Kidney glomerular epithelial cell (primary cell): Measurements from ENCODE around the gene GJD4.

Source experiments
- DNase-seq: peaks from one replicate; lab custom pipeline; 2025; lab: John Stamatoyannopoulos, UW

Gene GJD4, protein sequence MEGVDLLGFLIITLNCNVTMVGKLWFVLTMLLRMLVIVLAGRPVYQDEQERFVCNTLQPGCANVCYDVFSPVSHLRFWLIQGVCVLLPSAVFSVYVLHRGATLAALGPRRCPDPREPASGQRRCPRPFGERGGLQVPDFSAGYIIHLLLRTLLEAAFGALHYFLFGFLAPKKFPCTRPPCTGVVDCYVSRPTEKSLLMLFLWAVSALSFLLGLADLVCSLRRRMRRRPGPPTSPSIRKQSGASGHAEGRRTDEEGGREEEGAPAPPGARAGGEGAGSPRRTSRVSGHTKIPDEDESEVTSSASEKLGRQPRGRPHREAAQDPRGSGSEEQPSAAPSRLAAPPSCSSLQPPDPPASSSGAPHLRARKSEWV

DNA sequence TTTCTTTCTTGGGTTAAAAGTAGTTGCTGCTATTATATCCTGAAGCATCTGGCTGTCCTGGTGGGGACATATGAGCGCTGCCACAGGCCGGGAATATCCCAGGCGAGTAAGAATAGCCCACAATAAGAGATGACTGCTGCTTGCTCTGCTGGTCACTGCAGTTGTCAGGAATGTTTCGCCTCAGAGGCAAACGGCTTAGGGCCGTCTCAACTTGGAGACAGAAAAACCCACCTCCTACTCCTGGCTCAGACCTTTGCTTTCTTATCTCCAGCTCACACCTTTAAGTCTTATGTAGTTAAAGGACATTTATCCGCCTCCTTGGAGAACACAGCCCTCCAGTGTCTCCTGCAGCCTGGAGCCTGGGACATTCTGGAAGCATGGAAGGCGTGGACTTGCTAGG, at the start of gene GJD4:
Gene GJD4, plus strand, starts transcription at position 151 of the 400 bp plus-strand sequence. Its CDS starts 227 bp downstream, at position 378.
- no peak for DNase-seq

DNA sequence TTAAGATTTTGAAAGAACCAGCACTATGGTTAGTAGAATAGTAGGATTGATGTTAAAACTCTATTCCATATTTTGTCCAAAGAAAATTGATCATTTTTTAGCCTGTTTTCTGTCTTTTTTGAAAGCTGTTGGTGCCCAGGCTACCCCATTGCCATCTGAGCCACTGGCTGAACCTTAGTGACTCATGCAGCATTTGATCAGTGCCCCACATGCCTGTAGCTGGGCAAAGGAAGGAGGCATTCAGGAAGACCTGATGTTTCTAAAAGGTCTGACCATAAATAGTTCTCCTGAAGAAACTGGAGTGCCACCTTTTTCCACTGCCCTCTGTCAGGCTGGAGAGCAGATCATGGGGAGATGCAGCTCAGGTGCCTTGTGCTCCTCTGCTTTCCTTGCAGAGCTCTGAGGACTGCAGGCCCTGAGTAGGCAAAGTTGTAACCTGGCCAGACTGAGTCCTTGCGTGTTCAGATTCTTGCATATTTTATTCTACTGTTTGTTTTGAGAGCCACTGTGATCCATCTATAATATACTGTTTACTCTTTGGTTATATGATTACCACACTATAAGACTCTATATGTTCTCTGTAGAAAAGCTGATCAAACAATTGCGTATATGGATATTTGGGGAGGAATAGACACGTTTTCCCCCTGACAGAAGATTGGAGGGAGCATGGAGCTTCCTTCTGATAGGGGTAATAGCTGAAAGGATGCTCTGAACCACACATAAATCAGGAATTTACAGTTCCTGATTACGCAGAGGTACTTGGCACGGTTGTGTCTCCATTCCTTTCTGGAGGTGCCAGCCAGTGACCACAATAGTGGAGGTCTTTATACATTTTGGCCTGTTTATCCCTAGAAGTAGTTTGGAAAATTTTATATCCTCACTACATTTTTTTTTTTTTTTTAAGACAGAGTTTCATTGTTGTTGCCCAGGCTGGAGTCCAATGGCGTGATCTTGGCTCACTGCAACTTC, 48.9 kb upstream of the GJD4 start:
- no peak for DNase-seq

DNA sequence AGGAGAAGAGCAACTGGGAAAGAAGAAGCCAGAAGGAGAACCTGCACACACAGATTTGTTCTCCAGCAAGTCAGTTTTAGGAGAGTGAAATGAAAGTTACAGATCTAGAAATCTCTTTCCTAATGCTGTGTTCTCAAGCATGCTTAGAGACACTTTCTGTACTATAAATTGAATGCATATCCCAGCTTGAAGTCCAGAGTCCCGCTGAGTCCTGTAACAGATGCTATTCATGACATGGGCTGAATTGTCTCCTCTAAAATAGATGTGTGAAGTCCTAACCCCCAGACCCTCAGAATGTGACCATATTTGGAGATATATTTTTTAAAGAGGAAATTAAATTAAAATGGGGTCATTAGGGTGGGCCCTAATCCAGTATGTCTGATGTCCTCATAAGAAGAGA, 46.9 kb upstream of the GJD4 start:
- DNase-seq = no peak

DNA sequence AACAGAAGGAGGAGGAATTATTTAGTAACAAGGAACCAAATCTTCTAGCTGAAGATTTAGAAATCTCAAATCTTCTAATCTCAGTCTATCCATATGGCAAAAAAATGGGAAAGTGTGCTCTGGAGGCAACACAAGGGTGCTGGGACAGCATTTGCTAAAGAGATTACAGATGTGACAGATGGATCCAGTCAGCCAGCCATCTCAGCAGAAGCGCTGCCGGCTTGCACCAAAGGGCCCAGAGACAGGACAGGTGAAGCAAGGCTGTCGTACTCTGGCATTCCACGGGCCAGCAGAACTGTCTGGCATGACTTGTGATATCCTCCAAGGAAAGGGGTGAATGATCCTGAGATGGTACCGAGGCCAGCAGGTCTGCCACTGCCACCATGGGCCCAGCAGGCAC, 45.7 kb upstream of the GJD4 start:
- DNase-seq = no peak

DNA sequence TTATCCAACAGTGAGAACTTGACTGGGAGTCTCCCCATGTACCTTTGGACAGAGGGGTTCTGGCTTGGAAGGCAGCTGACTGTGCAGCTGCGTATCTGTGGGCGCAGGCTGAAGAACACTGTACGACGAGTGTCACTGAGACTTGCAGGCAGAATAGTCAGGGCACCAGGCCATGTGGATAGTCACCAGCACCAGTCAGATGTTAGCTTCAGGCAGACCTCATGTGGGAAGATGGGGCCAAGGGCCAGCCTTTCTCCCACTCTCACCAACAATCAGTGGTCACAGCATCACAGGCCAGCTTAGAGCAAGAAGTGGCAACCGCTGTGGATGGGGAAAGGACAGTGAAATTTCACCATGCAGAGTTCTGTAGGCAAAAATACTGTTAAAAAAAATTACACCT, 43.4 kb upstream of the GJD4 start:
- DNase-seq = no peak

DNA sequence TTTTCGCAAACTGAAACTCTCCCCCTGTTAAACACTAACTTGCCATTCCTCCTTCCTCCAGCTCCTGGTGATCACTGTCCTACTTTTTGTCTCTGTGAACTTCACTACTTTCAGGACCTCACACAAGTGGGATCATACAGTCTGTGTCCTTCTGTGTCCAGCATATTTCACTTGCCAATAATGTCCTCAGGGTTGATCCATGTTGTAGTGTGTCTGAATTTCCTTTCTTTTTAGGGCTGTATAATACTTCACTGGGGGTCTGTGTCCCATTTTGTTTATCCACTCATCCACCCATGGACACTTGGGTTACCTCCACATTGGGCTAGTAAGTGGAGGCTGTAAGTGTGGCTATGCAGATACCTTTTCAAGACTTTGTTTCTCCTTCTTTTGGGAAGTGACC, 42.7 kb upstream of the GJD4 start:
- no peak for DNase-seq

DNA sequence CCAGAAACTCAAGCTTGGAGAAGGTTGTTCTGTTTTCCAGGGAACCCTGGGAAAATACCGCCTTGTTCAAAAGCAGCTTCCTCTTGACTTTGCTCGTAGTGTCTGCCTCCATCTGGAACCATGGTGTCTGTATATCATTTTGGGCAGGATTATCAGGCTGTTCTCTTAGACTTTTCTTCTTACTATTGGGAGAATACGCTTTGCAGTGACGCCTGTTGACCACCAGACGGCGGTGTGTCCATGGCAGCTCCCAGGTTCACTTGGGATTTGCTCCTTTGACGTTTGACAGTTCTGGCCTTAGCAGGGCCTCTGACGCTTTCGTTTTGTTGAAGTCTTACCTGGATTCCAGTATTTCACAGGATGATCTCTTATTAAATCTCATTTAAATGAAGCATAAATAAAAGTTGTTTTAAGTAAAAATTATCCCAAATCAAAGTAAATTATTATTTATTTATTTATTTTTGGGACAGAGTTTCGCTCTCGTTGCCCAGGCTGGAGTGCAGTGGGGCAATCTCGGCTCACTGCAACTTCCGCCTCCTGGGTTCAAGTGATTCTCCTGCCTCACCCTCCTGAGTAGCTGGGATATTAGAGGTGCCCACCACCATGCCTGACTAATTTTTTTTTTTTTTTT, 41.8 kb upstream of the GJD4 start:
- DNase-seq = peak; percentile 77

DNA sequence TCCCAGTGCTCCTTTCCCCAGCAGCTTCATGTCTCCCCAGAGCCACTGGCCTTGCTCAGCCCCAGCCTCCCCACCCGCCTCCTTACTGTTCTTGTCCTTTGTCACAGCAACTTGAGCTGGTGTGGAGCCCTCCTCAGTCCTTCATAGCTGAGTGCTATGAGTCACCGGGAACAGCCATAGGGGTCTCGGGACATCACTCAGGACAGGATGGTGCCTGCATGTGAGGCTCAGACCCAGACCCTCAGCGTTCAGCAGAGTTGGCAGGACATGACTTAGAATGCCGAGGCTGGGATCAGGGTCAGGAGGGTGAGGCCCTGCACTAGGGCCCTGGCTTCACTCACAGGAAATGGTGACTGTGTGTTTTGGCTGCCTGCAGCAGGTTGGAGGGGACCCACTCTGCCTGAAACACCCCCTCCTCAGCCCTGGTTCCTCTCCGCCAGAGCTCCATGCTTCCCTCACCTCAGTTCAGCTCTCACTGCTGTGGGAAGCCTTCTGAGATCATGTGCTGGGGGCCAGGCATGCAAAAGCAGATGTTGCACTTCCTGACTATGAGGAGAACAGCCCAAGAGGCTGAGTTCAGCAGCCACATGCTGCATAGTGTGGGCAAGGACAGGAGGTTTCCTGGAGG, 40.7 kb upstream of the GJD4 start:
- DNase-seq = no peak

DNA sequence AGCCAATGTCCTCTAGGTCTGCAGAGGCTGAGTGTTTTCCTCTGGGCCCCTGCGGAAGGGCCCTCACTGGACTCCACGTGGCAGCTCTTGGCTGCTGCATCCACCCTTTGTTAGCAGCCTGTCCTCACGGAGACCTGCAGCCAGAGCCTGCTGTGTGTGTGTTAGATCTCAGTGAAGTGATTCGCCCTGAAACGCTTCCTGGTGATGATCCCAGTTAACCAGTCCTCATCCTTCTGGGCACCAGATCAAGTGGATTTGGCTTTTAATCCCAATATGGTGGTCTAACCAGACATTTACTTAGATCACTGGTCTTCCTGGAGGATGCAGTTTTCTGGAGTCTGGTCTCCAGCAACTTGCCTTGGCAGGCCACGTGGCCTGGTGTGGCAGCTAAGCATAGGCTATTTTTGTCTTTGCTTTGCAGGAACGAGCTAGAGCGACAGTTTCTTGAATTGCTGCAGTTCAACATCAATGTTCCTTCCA, 39.5 kb upstream of the GJD4 start:
- no peak for DNase-seq

DNA sequence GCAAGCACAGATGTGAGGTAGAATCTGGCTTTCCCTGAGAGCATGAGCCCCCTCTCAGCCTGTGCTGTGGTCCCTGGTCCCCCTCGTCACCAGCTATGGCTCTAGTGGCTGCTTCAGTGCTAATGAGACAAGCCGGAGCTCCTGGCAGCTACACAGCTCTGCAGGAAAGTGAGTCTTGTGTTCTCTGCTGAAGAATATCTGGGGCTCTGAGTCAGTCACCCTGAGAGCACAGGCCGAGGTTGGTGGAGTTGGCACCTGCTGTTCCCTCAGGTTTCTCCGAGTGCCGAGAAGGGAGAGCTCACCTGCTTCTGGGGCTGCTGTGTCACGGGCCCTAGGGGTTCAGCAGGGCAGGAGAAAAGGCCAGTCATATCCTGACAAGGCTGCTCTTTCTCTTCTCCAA, 37.2 kb upstream of the GJD4 start:
- no peak for DNase-seq

DNA sequence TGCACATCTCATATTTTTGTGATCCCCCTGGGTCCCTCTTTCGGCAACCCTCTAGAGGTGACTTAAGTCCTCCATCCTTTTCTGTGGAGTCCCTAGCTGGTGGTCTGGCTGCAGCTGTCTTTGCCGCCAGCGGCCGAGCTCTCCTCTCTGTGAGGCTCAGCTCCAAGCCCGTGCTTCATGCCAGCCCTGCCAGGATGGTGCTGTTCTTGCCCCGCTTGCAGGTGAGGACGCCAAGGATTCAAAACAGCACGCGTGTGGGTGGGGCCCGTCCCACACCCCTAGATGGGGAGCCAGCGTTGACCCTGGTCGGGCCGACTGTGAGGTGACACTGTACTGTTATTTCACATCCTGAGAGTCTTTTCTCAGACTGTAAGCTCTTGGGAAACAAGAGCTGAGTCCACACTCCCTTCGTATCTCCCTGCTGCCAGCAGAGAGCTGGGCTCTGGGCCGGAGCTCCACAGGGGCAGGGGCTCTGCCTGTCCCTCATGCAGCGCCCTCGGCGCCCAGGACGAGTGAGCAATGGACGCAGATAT, 36.6 kb upstream of the GJD4 start:
- DNase-seq = no peak

DNA sequence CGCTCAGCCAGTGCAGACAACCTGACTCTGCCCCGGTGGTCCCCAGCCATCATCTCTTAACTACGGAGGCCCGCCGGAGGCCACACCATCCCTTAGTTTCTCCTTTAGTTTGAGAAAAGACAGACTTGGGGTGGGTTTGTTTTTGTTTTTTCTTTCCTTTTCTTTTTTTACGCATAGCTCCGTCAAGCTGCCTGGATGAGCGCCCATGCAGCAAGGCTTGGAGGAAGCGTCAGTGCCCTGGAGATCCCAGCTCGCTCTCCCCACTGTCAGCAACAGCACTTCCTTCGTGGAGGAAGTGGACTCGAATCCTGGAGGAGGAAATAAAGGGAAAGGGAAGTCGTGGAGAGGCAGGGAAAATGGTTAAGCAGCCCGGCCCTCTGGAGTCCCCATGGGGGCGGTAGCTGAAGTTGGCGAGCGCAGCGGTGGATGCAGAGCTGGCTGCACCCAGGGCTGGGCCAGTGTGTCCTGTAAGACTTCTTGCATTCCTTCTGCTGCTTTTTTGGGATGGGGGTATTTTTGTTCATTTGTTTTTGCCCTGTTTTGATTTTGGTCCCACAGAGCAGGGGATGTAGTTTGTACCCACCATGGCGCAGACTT, 35.9 kb upstream of the GJD4 start:
- DNase-seq = peak; percentile 1

DNA sequence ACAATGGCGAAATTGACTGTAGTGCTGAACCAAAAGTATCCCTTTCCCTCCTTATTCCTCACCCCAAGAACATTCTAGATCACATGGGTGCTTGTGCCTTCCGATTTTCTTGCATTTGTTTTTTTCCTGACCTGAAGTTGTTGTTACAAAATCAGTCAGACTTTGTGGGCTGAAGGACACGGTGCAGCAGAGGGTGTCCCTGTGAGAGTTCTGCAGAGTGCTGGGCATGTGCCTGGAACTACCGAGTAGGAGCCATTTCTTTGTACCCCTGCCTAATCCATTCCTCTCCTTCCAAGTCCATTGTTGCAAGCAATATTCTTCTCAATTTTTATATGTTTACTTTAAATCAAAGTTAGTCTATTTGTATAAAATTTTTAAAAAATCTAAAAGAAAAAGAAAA, 35.3 kb upstream of the GJD4 start:
- no peak for DNase-seq

DNA sequence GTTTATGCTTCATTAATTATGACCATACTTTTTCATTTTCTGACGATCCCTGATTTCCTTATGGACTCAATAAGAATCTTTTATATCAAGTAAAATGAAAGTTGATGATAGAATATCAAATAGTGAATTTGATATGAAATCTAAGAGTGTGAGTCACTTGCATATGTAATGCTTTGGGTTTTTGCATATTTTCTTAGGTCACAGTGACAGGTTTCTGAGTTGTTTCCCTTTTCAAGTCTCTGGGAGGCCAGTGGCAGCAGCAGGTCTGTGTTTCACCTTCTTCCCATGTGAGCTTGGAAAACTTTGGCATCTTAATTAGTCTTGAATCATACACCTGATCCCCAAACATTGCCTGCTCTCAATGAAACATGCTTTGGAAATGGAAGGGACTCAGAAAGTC, 34.7 kb upstream of the GJD4 start:
- no peak for DNase-seq

DNA sequence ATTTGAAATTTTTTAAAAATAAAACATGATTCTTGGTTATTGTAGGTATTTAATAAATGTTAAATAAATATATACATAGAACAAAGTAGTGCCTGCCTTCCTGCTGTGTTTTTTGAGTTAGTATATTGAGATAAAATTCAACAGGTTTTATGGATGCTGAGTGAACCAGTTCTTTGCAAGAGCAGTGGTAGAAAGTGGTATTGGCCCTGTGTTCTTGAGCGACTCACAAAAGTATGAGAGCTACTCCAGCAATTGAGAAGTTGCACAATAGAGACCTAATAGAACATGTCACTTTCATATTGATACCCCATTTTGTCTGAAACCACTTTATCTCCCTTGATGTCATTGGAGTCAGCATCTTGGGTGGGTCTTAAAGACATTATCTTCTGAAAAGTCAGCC, 32.6 kb upstream of the GJD4 start:
- no peak for DNase-seq

DNA sequence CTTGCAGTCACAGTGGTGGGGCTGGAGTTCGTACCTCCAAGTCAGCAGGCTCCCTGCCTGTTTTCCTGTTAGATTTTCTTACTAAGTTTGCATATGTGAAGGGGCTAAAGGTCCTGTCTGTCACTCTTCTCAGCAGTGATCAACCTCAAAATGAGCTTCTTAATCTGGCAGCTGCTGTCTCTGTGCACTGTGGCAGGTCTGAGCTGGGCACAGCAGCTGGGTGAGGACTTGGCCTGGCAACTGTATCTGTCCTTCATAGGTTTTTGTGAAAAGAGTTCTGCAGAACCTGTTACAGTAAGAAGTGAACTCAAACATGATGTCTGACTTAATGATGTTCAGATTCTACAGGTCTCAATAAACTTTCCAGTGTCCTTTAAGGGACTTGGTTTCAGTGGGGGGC, 31.3 kb upstream of the GJD4 start:
- DNase-seq = no peak

DNA sequence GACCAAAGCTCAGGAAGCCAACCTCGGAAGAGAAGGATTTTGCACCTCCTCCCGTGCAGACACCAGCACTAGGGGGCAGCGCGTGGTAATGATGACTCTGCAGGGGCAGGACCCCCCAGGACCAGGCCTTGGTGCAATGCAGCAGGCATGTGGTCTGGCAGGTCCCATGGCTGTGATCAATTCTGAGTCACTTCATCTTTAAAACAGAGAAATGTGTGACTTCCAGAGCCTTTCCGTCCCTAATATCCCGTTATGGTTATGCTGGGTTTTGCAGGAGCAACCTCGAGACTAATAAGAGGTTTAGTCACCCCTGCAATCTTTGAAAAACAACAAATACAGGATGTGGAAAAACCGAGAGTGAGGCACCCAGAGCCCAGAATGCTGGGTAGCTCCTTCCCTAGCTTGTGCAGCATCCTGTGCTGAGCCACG, 30.2 kb upstream of the GJD4 start:
- peak; percentile 10 for DNase-seq

DNA sequence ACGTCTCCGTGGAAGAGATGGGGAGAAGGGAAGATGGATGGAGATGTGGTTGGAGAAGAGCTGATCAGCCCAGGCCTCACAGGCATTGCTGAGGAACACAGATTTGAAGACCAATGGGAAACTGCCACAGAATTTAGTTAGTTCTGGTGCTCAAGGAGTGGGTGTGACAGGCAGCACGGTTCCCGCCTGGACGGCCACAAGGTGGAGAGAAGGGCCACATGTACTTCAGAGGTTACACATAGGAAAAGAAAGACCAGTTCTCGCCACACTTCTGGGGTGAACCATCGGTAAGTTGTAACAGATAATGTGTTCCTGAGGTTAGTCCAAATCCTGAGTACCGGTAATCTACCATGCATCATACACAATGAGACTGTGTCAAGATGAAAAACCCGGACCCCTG, 29.5 kb upstream of the GJD4 start:
- DNase-seq = no peak

DNA sequence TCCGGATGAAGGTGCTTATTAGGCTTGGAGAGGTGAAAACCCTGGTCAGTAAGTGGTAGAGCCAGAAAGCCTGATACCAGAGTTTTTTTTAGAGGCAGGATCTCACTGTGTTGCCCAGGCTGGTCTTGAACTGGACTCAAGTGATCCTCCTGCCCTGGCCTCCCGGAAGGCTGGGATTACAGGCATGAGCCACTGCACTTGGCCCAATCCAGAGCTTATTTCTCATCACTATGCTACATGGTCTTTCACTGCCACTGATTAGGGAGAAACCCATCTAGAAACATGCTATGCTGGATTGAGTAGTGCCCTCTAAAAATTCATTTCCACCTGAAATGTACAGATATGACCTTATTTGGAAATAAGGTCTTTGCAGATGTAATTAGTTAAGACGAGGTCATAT, 28.4 kb upstream of the GJD4 start:
- no peak for DNase-seq

DNA sequence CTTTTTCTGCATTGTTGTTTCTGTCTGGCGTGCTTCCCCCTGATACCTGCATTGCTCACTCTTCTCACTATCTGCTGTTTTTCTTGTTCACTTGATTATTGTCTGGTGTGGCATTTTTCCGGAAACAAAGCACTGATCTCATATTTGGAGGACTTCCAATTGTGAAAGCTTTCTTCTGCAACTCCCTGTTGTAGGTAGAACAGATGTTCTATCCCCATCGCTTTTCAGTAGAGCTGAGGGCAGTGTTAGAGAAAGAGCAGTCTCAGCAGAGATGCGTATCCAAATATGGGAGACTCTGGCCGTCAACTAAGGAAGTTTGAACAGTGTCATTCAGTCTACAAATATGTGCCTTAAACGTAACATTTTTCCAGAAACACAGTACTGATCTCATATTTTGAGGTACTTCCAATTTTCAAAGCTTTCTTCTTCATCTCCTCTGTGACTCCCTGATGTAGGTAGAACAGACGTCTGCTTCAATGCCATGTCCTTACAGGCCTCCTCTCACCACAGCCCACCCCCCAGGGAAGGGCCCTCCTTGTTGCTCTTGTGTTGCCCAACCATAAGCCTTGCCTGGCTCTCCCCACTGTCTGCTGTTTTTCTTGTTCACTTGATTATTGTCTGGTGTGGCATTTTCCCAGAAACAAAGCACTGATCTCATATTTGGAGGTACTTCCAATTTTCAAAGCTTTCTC, 27.1 kb upstream of the GJD4 start:
- no peak for DNase-seq

DNA sequence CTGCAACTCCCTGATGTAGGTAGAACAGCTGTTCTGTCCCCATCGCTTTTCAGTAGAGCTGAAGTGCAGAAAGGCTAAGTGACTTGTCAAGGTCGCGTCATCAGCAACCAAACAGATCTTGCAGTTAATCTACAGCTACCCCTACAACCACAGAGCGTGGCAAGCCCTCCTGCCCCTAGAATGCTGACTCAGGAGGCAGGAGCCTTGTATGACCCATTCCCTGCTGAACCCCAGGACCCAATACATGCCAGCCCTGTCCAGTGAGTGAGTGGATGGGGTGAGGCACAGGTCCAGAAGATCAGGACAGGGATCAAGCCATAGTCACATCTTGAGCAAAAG, 26.6 kb upstream of the GJD4 start:
- no peak for DNase-seq
